GM12878 (cell line): ENCODE data around the gene PBRM1.

Experiments used
- CBX3 ChIP-seq: fragments of 200-600 bp; sonication (generic); IDR thresholded peaks from 2 replicates; pipeline ENCODE4 v1.6.1; 2016; ENCODE audit warnings: low read depth, borderline replicate concordance
- LARP7 ChIP-seq: fragments of 450-650 bp; IDR thresholded peaks from 2 replicates; pipeline ENCODE4 v1.6.1; 2017; ENCODE audit warnings: mild to moderate bottlenecking
- POLR2A ChIP-seq: IDR thresholded peaks from 2 replicates; pipeline ENCODE4 v1.6.1; 2011; ENCODE audit warnings: low read depth, mild to moderate bottlenecking, low read length
- POLR2AphosphoS5 ChIP-seq: IDR thresholded peaks from 2 replicates; pipeline ENCODE4 v1.6.1; 2011; ENCODE audit warnings: mild to moderate bottlenecking, low read length, inconsistent platforms
- SP1 ChIP-seq: IDR thresholded peaks from one replicate; pipeline ENCODE4 v1.6.1; 2011; ENCODE audit warnings: low read depth, low read length
- TAF1 ChIP-seq: IDR thresholded peaks from 2 replicates; pipeline ENCODE4 v1.6.1; 2011; ENCODE audit warnings: mild to moderate bottlenecking, low read depth, low read length, borderline replicate concordance
- ZNF687 ChIP-seq: fragments of 450-650 bp; IDR thresholded peaks from 2 replicates; pipeline ENCODE4 v1.6.1; 2017; ENCODE audit warnings: mild to moderate bottlenecking, moderate library complexity
- TF ChIP-seq, protein P1 (sequence below), 3 experiments: IDR thresholded peaks in 2 of 3; conservative IDR thresholded peaks in 1 of 3; 2 replicates each; pipeline ENCODE4 v1.5.1; 2011; ENCODE audit warnings: low read depth in 3 of 3, low read length in 3 of 3, mild to moderate bottlenecking in 3 of 3, control low read depth in 2 of 3, moderate library complexity in 2 of 3, inconsistent platforms in 1 of 3, mixed read lengths in 1 of 3; ENCODE audit not compliant: control insufficient read depth in 2 of 3, insufficient read depth in 1 of 3; ENCODE audit errors: extremely low read depth in 1 of 3
- TF ChIP-seq, protein P2 (sequence below): IDR thresholded peaks from 2 replicates; pipeline ENCODE4 v1.6.1; 2012; ENCODE audit warnings: mild to moderate bottlenecking, low read depth, low read length

GRCh38 chr3:52551118-52551517 is 134.6 kb downstream of the PBRM1 start:
- TF ChIP-seq, protein P1, sequence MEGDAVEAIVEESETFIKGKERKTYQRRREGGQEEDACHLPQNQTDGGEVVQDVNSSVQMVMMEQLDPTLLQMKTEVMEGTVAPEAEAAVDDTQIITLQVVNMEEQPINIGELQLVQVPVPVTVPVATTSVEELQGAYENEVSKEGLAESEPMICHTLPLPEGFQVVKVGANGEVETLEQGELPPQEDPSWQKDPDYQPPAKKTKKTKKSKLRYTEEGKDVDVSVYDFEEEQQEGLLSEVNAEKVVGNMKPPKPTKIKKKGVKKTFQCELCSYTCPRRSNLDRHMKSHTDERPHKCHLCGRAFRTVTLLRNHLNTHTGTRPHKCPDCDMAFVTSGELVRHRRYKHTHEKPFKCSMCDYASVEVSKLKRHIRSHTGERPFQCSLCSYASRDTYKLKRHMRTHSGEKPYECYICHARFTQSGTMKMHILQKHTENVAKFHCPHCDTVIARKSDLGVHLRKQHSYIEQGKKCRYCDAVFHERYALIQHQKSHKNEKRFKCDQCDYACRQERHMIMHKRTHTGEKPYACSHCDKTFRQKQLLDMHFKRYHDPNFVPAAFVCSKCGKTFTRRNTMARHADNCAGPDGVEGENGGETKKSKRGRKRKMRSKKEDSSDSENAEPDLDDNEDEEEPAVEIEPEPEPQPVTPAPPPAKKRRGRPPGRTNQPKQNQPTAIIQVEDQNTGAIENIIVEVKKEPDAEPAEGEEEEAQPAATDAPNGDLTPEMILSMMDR (IDR thresholded peaks at IDR 0.05 in 2 of 3, conservative IDR thresholded peaks at IDR 0.05 in 1 of 3; ENCODE audit: control insufficient read depth in 2 of 3, extremely low read depth in 1 of 3, insufficient read depth in 1 of 3, low read depth in 3 of 3, low read length in 3 of 3), result no peak
- TF ChIP-seq TAF1 (no peak), ZNF687 (no peak), LARP7 (no peak), SP1 (no peak), POLR2AphosphoS5 (no peak), POLR2A (no peak), CBX3 (no peak)
- TF ChIP-seq, protein P2, sequence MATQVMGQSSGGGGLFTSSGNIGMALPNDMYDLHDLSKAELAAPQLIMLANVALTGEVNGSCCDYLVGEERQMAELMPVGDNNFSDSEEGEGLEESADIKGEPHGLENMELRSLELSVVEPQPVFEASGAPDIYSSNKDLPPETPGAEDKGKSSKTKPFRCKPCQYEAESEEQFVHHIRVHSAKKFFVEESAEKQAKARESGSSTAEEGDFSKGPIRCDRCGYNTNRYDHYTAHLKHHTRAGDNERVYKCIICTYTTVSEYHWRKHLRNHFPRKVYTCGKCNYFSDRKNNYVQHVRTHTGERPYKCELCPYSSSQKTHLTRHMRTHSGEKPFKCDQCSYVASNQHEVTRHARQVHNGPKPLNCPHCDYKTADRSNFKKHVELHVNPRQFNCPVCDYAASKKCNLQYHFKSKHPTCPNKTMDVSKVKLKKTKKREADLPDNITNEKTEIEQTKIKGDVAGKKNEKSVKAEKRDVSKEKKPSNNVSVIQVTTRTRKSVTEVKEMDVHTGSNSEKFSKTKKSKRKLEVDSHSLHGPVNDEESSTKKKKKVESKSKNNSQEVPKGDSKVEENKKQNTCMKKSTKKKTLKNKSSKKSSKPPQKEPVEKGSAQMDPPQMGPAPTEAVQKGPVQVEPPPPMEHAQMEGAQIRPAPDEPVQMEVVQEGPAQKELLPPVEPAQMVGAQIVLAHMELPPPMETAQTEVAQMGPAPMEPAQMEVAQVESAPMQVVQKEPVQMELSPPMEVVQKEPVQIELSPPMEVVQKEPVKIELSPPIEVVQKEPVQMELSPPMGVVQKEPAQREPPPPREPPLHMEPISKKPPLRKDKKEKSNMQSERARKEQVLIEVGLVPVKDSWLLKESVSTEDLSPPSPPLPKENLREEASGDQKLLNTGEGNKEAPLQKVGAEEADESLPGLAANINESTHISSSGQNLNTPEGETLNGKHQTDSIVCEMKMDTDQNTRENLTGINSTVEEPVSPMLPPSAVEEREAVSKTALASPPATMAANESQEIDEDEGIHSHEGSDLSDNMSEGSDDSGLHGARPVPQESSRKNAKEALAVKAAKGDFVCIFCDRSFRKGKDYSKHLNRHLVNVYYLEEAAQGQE, result no peak
